Measurements from ENCODE around the gene BACH2.
"Not testable (repeated sequence)": the region's sequence is repeated elsewhere in the genome, so short reads cannot be mapped to it uniquely, and the experiment has no call there.

- not testable (repeated sequence) for TF ChIP-seq CTCF (conservative IDR thresholded peaks at IDR 0.05; ENCODE audit: low read depth, low read length); POLR2A (IDR thresholded peaks at IDR 0.05; ENCODE audit: low read depth, low read length); RCOR1 (IDR thresholded peaks at IDR 0.05; ENCODE audit: insufficient replicate concordance, low read length); RAD21 (IDR thresholded peaks at IDR 0.05; ENCODE audit: low read length); NFE2L2 (IDR thresholded peaks at IDR 0.05; ENCODE audit: low read depth, low read length); SMC3 (IDR thresholded peaks at IDR 0.05; ENCODE audit: low read depth, low read length); USF2 (IDR thresholded peaks at IDR 0.05; ENCODE audit: low read depth, low read length)
These were observed 264.0 kb downstream of the BACH2 start for GRCh38 chr6:90032489-90033212.
